ENCODE results near the gene CFB. TPM values are rescaled to one million over a fixed set of nuclear protein-coding genes. Genes with fewer than 3 reads are reported as not detected.

Gene CFB
- total RNA-seq, 1 experiment from 2014 or later = not detected

- ChIA-PET CTCF (interaction anchor here (0.9 kb wide), 1 partner anchor 39 kb away, joined by 6 read pairs; the partner anchor contains the start of gene NEU1), POLR2A (ENCODE audit: unreplicated experiment) (no interaction called here)
- BruUV-seq (replicated peaks) = TSS peak; percentile 40
- TF ChIP-seq EZH2phosphoT487 (IDR thresholded peaks at IDR 0.05; ENCODE audit: borderline replicate concordance, low read length) = no peak
- Histone ChIP-seq H3K4me1 (ENCODE audit: insufficient read depth, low read length) (peaks cover 22% of the 10 kb centered on the region), H3K27me3 (ENCODE audit: low read length) (no peaks in the 10 kb centered on the region), H3K9me2 (replicated peaks; ENCODE audit: low read length) (no peaks in the 10 kb centered on the region), H3K27ac (ENCODE audit: low read length) (peak overlapping the region; percentile 39), H3K36me3 (ENCODE audit: low read depth, low read length) (no peaks in the 10 kb centered on the region), H3K4me3 (ENCODE audit: low read length) (peak overlapping the region; percentile 78), H2AFZ (ENCODE audit: low read length) (peak overlapping the region; percentile 87; the same call in 1 of the 2 replicates), H3K9ac (ENCODE audit: low read length) (peak overlapping the region; percentile 63), H3F3A (ENCODE audit: low read length, unreplicated experiment) (no peaks in the 10 kb centered on the region), H3K4me2 (ENCODE audit: low read length) (peak overlapping the region; percentile 96), H4K20me1 (ENCODE audit: low read length) (no peaks in the 10 kb centered on the region), H3K79me2 (ENCODE audit: low read length) (peaks cover 28% of the 10 kb centered on the region), H3K9me3 (ENCODE audit: low read length) (no peaks in the 10 kb centered on the region)
- DNase-seq (peak; percentile 37), ATAC-seq (peak; percentile 9)
- intact Hi-C loops (cut with micrococcal nuclease) = loop anchor here (10.0 kb wide), 1 partner anchor 213 kb away; no protein-coding TSS in a partner anchor
Observed at GRCh38 chr6:31901415-31901952, 44.4 kb upstream of the CFB start.

GRCh38 chr6:31901953-31902643 is 43.8 kb upstream of the CFB start, which contains the start of gene ZBTB12:
Gene ZBTB12 (minus strand): TSS chr6:31902086. CDS start chr6:31901305, 781 bp downstream.
- peak; percentile 61 for ATAC-seq
- Histone ChIP-seq H3K79me2 (ENCODE audit: low read length) (peaks cover 22% of the 10 kb centered on the region), H3K4me1 (ENCODE audit: insufficient read depth, low read length) (peaks cover 19% of the 10 kb centered on the region), H3K9me2 (replicated peaks; ENCODE audit: low read length) (no peaks in the 10 kb centered on the region), H3K36me3 (ENCODE audit: low read depth, low read length) (no peaks in the 10 kb centered on the region), H3K27me3 (ENCODE audit: low read length) (no peaks in the 10 kb centered on the region), H3K9me3 (ENCODE audit: low read length) (no peaks in the 10 kb centered on the region), H3K4me3 (ENCODE audit: low read length) (peak within 1 kb of the TSS; percentile 78), H4K20me1 (ENCODE audit: low read length) (no peaks in the 10 kb centered on the region), H3K27ac (ENCODE audit: low read length) (peak within 1 kb of the TSS; percentile 39), H2AFZ (ENCODE audit: low read length) (peak within 1 kb of the TSS; percentile 87), H3F3A (ENCODE audit: low read length, unreplicated experiment) (no peaks in the 10 kb centered on the region), H3K4me2 (ENCODE audit: low read length) (peak within 1 kb of the TSS; percentile 96), H3K9ac (ENCODE audit: low read length) (peak within 1 kb of the TSS; percentile 63)
- no TSS peak for BruUV-seq (replicated peaks)
- ChIA-PET POLR2A (ENCODE audit: unreplicated experiment) (interaction anchor here (0.6 to 1.0 kb wide), 2 partner anchors 50 to 176 kb away, joined by 4 to 6 read pairs; no protein-coding TSS in a partner anchor), CTCF (interaction anchor here (0.9 kb wide), 1 partner anchor 39 kb away, joined by 6 read pairs; the partner anchor contains the start of gene NEU1)
- TF ChIP-seq CTCF (conservative IDR thresholded peaks at IDR 0.05; ENCODE audit: low read depth, low read length) (no peak), EZH2phosphoT487 (IDR thresholded peaks at IDR 0.05; ENCODE audit: borderline replicate concordance, low read length) (peak; percentile 59; the same call in 1 of the 2 replicates), EZH2 (IDR thresholded peaks at IDR 0.05; ENCODE audit: low read length, unreplicated experiment) (no peak)
- intact Hi-C loops (cut with micrococcal nuclease) = loop anchor here (2.0 to 10.0 kb wide), 2 partner anchors 57 to 213 kb away; partner anchors contain the start of genes NELFE and SKIC2
- peak; percentile 96 for DNase-seq

GRCh38 chr6:31903957-31904356 is 41.9 kb upstream of the CFB start:
- Histone ChIP-seq H3K9me3 (ENCODE audit: low read length) (no peaks in the 10 kb centered on the region), H3K9me2 (replicated peaks; ENCODE audit: low read length) (no peaks in the 10 kb centered on the region), H3K27ac (ENCODE audit: low read length) (no peak overlapping the region), H3K4me3 (ENCODE audit: low read length) (no peak overlapping the region), H3K79me2 (ENCODE audit: low read length) (peaks cover 8% of the 10 kb centered on the region; the same call in 1 of the 2 replicates), H3K9ac (ENCODE audit: low read length) (no peak overlapping the region), H3K4me2 (ENCODE audit: low read length) (no peak overlapping the region), H3K36me3 (ENCODE audit: low read depth, low read length) (no peaks in the 10 kb centered on the region), H4K20me1 (ENCODE audit: low read length) (no peaks in the 10 kb centered on the region), H2AFZ (ENCODE audit: low read length) (no peak overlapping the region), H3K27me3 (ENCODE audit: low read length) (no peaks in the 10 kb centered on the region), H3F3A (ENCODE audit: low read length, unreplicated experiment) (no peaks in the 10 kb centered on the region), H3K4me1 (ENCODE audit: insufficient read depth, low read length) (peaks cover 23% of the 10 kb centered on the region)
- DNase-seq = no peak
- BruUV-seq (replicated peaks) = no TSS peak
- ChIA-PET CTCF (no interaction called here), POLR2A (ENCODE audit: unreplicated experiment) (no interaction called here)
- intact Hi-C loops (cut with micrococcal nuclease) = loop anchor here (2.0 to 10.0 kb wide), 2 partner anchors 55 to 211 kb away; partner anchors contain the start of genes NELFE and SKIC2
- no peak for ATAC-seq
- no peak for TF ChIP-seq EZH2 (IDR thresholded peaks at IDR 0.05; ENCODE audit: low read length, unreplicated experiment)
- TF ChIP-seq CTCF (conservative IDR thresholded peaks at IDR 0.05; ENCODE audit: low read depth, low read length) = no peak
- no peak for TF ChIP-seq EZH2phosphoT487 (IDR thresholded peaks at IDR 0.05; ENCODE audit: borderline replicate concordance, low read length)
